HEK293T (cell line): ENCODE results near the gene ARFRP1.

ENCODE experiments used
- BHLHE40 ChIP-seq: fragments of 450-650 bp; IDR thresholded peaks from 2 replicates; pipeline ENCODE4 v1.6.1; 2016; ENCODE audit warnings: mild to moderate bottlenecking, moderate library complexity, borderline replicate concordance
- CTBP1 ChIP-seq: fragments of 450-650 bp; IDR thresholded peaks from 2 replicates; pipeline ENCODE4 v1.6.1; 2016; ENCODE audit warnings: borderline replicate concordance
- ELF4 ChIP-seq: fragments of 450-650 bp; IDR thresholded peaks from 2 replicates; pipeline ENCODE4 v1.6.1; 2017; ENCODE audit warnings: antibody characterized with exemption
- FOXK2 ChIP-seq: fragments of 450-650 bp; IDR thresholded peaks from 2 replicates; pipeline ENCODE4 v1.6.1; 2016; ENCODE audit warnings: mild to moderate bottlenecking
- FOXM1 ChIP-seq: fragments of 450-650 bp; IDR thresholded peaks from 2 replicates; pipeline ENCODE4 v1.6.1; 2017; ENCODE audit warnings: mild to moderate bottlenecking, borderline replicate concordance
- LEF1 ChIP-seq: fragments of 450-650 bp; IDR thresholded peaks from 2 replicates; pipeline ENCODE4 v1.6.1; 2017; ENCODE audit warnings: mild to moderate bottlenecking, borderline replicate concordance
- SUZ12 ChIP-seq: fragments of 450-650 bp; IDR thresholded peaks from 2 replicates; pipeline ENCODE4 v1.6.1; 2016; ENCODE audit warnings: mild to moderate bottlenecking
- TARDBP ChIP-seq: fragments of 450-650 bp; IDR thresholded peaks from 2 replicates; pipeline ENCODE4 v1.6.1; 2016
- ZNF384 ChIP-seq: fragments of 450-650 bp; IDR thresholded peaks from 2 replicates; pipeline ENCODE4 v1.6.1; 2016

DNA sequence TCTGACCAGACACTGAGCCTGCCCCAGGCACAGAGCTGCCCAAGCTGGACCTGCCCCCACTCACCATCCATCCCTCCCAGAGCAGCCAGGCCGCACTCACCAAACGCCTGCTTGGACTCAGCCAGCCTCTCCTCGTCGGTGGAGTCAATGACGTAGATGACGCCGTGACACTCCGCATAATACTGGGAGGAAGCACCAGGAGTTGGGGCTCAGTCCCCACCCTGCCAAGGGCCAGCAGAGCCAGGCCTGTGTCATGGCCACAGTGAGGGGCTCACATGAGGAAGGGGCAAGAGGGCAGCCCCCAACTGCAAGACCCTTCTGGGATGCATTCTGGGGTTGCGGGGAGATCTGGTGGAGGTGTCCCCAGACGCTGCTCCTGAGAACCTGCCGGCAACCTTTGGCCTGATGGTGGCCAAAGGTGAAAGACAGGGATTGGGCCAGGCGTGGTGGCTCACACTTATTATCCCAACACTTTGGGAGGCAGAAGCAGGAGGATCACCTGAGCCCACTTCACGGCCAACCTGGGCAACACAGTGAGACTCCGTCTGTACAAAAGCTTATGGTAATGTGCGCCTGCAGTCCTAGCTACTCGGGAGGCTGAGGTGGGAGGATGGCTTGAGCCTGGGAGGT lies 5.6 kb downstream of the ARFRP1 start:
- TF ChIP-seq CTBP1 (no peak), SUZ12 (no peak), FOXM1 (no peak), ELF4 (no peak), TARDBP (no peak), BHLHE40 (no peak), LEF1 (no peak), FOXK2 (no peak), ZNF384 (no peak)
